Measurements from ENCODE around the gene CEACAM6. TPM values are rescaled to one million over a fixed set of nuclear protein-coding genes. Genes with fewer than 3 reads are reported as not detected.

Gene CEACAM6
- total and polyA plus RNA-seq, 2 experiments from 2014 or later, result not detected

- no peak overlapping the region for H2AFZ ChIP-seq
- no peak overlapping the region for H3K4me2 ChIP-seq
- H3K27ac ChIP-seq (ENCODE audit: low read depth), result no peak overlapping the region
- no peak overlapping the region for H3K4me3 ChIP-seq
- H3K79me2 ChIP-seq (replicated peaks; ENCODE audit: insufficient read depth), result no peaks in the 10 kb centered on the region
- no peaks in the 10 kb centered on the region for H3K36me3 ChIP-seq (ENCODE audit: insufficient read depth)
- Mint-ChIP-seq H3K4me1 (no peaks in the 10 kb centered on the region), H3K27me3 (ENCODE audit: insufficient read depth, low read depth, poor library complexity) (no peaks in the 10 kb centered on the region), H3K9me3 (no peaks in the 10 kb centered on the region), H3K27ac (no peak overlapping the region), H3K36me3 (ENCODE audit: low read depth) (no peaks in the 10 kb centered on the region), H3K4me3 (no peak overlapping the region)
- H4K20me1 ChIP-seq (replicated peaks; ENCODE audit: insufficient read depth), result no peaks in the 10 kb centered on the region
- TF ChIP-seq REST (IDR thresholded peaks at IDR 0.05; ENCODE audit: unreplicated experiment) (no peak), EZH2phosphoT487 (IDR thresholded peaks at IDR 0.05; ENCODE audit: unreplicated experiment) (no peak), ZNF462 (CRISPR knock-in tag; IDR thresholded peaks at IDR 0.05) (no peak), CREB1 (CRISPR knock-in tag; IDR thresholded peaks at IDR 0.05; ENCODE audit: low read depth) (no peak)
- H3K4me1 ChIP-seq (ENCODE audit: insufficient read depth), result no peaks in the 10 kb centered on the region
- H3K27me3 ChIP-seq (ENCODE audit: insufficient read depth), result no peaks in the 10 kb centered on the region
- no peaks in the 10 kb centered on the region for H3F3A ChIP-seq (replicated peaks; ENCODE audit: low read depth)
- ATAC-seq, result no peak
- H3K9me2 ChIP-seq (ENCODE audit: insufficient read depth), result no peaks in the 10 kb centered on the region
- no peak for DNase-seq (ENCODE audit: low spot score)
Observed at GRCh38 chr19:41734585-41734984, 20.7 kb upstream of the CEACAM6 start.

Measured in GM23338 (cell line).